PFSK-1 (cell line): ENCODE measurements around the gene ZNF630.

Experiments
- FOXP2 ChIP-seq: optimal IDR thresholded peaks from 2 replicates; pipeline ENCODE3; 2011; ENCODE audit warnings: borderline replicate concordance, control low read depth, inconsistent platforms; ENCODE audit not compliant: insufficient read depth; ENCODE audit errors: extremely low read length, extremely low read depth
- POLR2AphosphoS5 ChIP-seq: IDR thresholded peaks from 2 replicates; pipeline ENCODE4 v1.6.1; 2012; ENCODE audit warnings: low read depth, mild to moderate bottlenecking, control low read depth, low read length, moderate library complexity
- TAF1 ChIP-seq: IDR thresholded peaks from 2 replicates; pipeline ENCODE4 v1.6.1; 2012; ENCODE audit warnings: low read length, control low read depth, borderline replicate concordance; ENCODE audit not compliant: insufficient read depth
- TF ChIP-seq, protein P1 (sequence below), 2 experiments: IDR thresholded peaks; 2 replicates each; pipeline versions ENCODE4 v1.6.1 to v1.8.0; 2011 to 2012; ENCODE audit warnings: low read depth in 2 of 2, low read length in 2 of 2, control low read depth in 1 of 2, inconsistent platforms in 1 of 2, mild to moderate bottlenecking in 1 of 2, moderate library complexity in 1 of 2; ENCODE audit not compliant: insufficient read depth in 1 of 2

DNA sequence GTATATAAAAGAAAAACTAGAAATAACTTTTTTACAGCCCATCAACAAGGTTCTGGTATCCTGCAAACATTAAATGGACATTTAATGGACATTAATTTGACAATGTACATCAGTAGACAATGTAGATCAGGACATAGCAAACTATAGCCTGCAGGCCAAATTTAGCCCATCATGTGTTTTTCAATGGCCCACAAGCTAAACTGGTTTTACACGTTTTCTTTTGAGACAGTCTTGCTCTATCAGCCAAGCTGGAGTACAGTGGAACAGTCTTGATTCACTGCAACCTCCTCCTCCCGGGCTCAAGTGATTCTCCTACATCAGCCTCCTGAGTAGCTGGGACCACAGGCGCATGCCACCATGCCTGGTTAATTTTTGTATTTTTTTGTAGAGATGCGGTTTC is 7.2 kb downstream of the ZNF630 start:
- TF ChIP-seq, protein P1, sequence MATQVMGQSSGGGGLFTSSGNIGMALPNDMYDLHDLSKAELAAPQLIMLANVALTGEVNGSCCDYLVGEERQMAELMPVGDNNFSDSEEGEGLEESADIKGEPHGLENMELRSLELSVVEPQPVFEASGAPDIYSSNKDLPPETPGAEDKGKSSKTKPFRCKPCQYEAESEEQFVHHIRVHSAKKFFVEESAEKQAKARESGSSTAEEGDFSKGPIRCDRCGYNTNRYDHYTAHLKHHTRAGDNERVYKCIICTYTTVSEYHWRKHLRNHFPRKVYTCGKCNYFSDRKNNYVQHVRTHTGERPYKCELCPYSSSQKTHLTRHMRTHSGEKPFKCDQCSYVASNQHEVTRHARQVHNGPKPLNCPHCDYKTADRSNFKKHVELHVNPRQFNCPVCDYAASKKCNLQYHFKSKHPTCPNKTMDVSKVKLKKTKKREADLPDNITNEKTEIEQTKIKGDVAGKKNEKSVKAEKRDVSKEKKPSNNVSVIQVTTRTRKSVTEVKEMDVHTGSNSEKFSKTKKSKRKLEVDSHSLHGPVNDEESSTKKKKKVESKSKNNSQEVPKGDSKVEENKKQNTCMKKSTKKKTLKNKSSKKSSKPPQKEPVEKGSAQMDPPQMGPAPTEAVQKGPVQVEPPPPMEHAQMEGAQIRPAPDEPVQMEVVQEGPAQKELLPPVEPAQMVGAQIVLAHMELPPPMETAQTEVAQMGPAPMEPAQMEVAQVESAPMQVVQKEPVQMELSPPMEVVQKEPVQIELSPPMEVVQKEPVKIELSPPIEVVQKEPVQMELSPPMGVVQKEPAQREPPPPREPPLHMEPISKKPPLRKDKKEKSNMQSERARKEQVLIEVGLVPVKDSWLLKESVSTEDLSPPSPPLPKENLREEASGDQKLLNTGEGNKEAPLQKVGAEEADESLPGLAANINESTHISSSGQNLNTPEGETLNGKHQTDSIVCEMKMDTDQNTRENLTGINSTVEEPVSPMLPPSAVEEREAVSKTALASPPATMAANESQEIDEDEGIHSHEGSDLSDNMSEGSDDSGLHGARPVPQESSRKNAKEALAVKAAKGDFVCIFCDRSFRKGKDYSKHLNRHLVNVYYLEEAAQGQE (IDR thresholded peaks at IDR 0.05; ENCODE audit: insufficient read depth in 1 of 2, low read depth in 2 of 2, low read length in 2 of 2): no peak
- TF ChIP-seq POLR2AphosphoS5 (no peak), TAF1 (no peak), FOXP2 (no peak)
